Testis (tissue), 3 donors: Measurements from ENCODE around the gene DUSP19. TPM values are rescaled to one million over a fixed set of nuclear protein-coding genes. Genes with fewer than 3 reads are reported as not detected.

Source experiments
- DNase-seq: peaks from one replicate; pipeline ENCODE4 v3.0.0-alpha.2; 2019
- H3K27ac ChIP-seq, 2 donors: fragments of 200-600 bp; sonication (generic); one replicate each; pipeline ENCODE4 v1.5.1; 2019
- H3K27me3 ChIP-seq: fragments of 200-600 bp; sonication (generic); one replicate; pipeline ENCODE4 v1.5.1; 2019
- H3K36me3 ChIP-seq: fragments of 200-600 bp; sonication (generic); one replicate; pipeline ENCODE4 v1.5.1; 2017; ENCODE audit warnings: low read depth; ENCODE audit errors: missing control alignments
- H3K4me1 ChIP-seq: fragments of 200-600 bp; sonication (generic); one replicate; pipeline ENCODE4 v1.5.1; 2019
- H3K4me3 ChIP-seq, 2 donors: fragments of 200-600 bp; sonication (generic); one replicate each; pipeline ENCODE4 v1.5.1; 2017 to 2019
- H3K9me3 ChIP-seq: fragments of 200-600 bp; sonication (generic); one replicate; pipeline ENCODE4 v1.5.1; 2017
- CTCF ChIP-seq, 3 experiments: fragments of 450-650 bp in 2 of 3; fragments of 200-600 bp in 1 of 3; sonication (generic) in 1 of 3; IDR thresholded peaks; one replicate each; pipeline ENCODE4 v1.5.1; 2016 to 2019; ENCODE audit warnings: antibody characterized with exemption in 3 of 3, mild to moderate bottlenecking in 2 of 3, moderate library complexity in 1 of 3
- POLR2A ChIP-seq: fragments of 450-650 bp; IDR thresholded peaks from one replicate; pipeline ENCODE4 v1.6.1; 2017; ENCODE audit warnings: antibody characterized with exemption, mild to moderate bottlenecking, moderate library complexity
- WGBS, 2 donors: methylation state at CpG; one replicate each; pipeline ENCODE4 v1.1.5; 2018; 5-methylcytosine and 5-hydroxymethylcytosine counted together
- intact Hi-C: fragments of 100-400 bp; cut with DNase I; formaldehyde crosslinking; loops from one replicate; pipeline ENCODE4 v1.15.1; 2023; ENCODE audit warnings: low total_unique reads
- polyA plus RNA-seq: library from polyadenylated mRNA; stranded (reverse); fragments of 350-450 nt; fragmentation: Illumina TruSeq; extraction: RNeasy Lipid Tissue Mini Kit (QIAGEN cat#74804); gene quantifications from one replicate; pipeline ENCODE4 v1.2.3, GENCODE V29; 2014; ENCODE audit warnings: low read depth, low replicate concordance; ENCODE audit not compliant: insufficient read depth
- total RNA-seq, 2 donors: library from RNA; depleted of rRNA; stranded (reverse); fragments of >200 nt; gene quantifications; one replicate each; pipeline ENCODE4 v1.2.3, GENCODE V29; 2016

DUSP19 gene
- total and polyA plus RNA-seq, 3 donors from 2014 or later, result 3.8 to 4.5 (median 4.3) TPM

- Histone ChIP-seq H3K27ac (peak within 1 kb of the TSS; percentile 85 to 87), H3K4me1 (peaks cover 3% of the 10 kb centered on the region), H3K27me3 (no peaks in the 10 kb centered on the region), H3K4me3 (peak within 1 kb of the TSS; percentile 83 to 88), H3K36me3 (no peaks in the 10 kb centered on the region), H3K9me3 (no peaks in the 10 kb centered on the region)
- no peak for TF ChIP-seq POLR2A
- no peak for TF ChIP-seq CTCF (IDR thresholded peaks at IDR 0.05)
- peak; percentile 95 for DNase-seq
- 0% methylated on average over 21 to 42 of the region's 43 CpGs for WGBS, 2 donors
- intact Hi-C loops, result no loop called here
Observed at GRCh38 chr2:183124222-183124956, 45.8 kb downstream of the DUSP19 start, which contains the start of gene NUP35. NUP35 (plus strand) TSS chr2:183124443; CDS start chr2:183124458, 15 bp downstream.

- Histone ChIP-seq H3K4me3 (peak overlapping the region; percentile 83 to 88), H3K4me1 (peaks cover 3% of the 10 kb centered on the region), H3K36me3 (no peaks in the 10 kb centered on the region), H3K27me3 (no peaks in the 10 kb centered on the region), H3K27ac (peak overlapping the region; percentile 85 to 87), H3K9me3 (no peaks in the 10 kb centered on the region)
- 0 to 1% methylated on average over 10 of the region's 10 CpGs for WGBS, 2 donors
- DNase-seq, result no peak
- TF ChIP-seq POLR2A (no peak), CTCF (IDR thresholded peaks at IDR 0.05) (no peak)
- intact Hi-C loops, result no loop called here
Observed at GRCh38 chr2:183124957-183125255, 46.4 kb downstream of the DUSP19 start.

GRCh38 chr2:183125659-183126341 is 47.3 kb downstream of the DUSP19 start:
- peak overlapping the region in 1 of 2 donors; percentile 88 for H3K4me3 ChIP-seq
- intact Hi-C loops, result no loop called here
- 50 to 65% methylated on average over 11 of the region's 11 CpGs for WGBS, 2 donors

GRCh38 chr2:183126635-183127034 is 48.1 kb downstream of the DUSP19 start:
- intact Hi-C loops, result no loop called here
- no peak overlapping the region for H3K27ac ChIP-seq
- TF ChIP-seq CTCF (IDR thresholded peaks at IDR 0.05) (no peak), POLR2A (no peak)
- no peaks in the 10 kb centered on the region for H3K27me3 ChIP-seq
- H3K4me1 ChIP-seq, result peaks cover 3% of the 10 kb centered on the region
- DNase-seq, result no peak
- no peak overlapping the region for H3K4me3 ChIP-seq
- WGBS, 2 donors, result 75 to 84% methylated on average over 2 of the region's 2 CpGs
- no peaks in the 10 kb centered on the region for H3K9me3 ChIP-seq
- H3K36me3 ChIP-seq, result no peaks in the 10 kb centered on the region

More at GRCh38 chr2:183125659-183126341, 47.3 kb downstream of the DUSP19 start:
- Histone ChIP-seq H3K36me3 (no peaks in the 10 kb centered on the region), H3K9me3 (no peaks in the 10 kb centered on the region), H3K4me1 (peaks cover 3% of the 10 kb centered on the region), H3K27ac (no peak overlapping the region), H3K27me3 (no peaks in the 10 kb centered on the region)
- no peak for DNase-seq
- TF ChIP-seq POLR2A, result no peak
- no peak for TF ChIP-seq CTCF (IDR thresholded peaks at IDR 0.05)
